HepG2 (cell line): ENCODE data around the gene LAMTOR2. TPM values are rescaled to one million over a fixed set of nuclear protein-coding genes. Genes with fewer than 3 reads are reported as not detected.

Source experiments
- ATAC-seq: fragments of 200-7000 bp; cut with Tn5 transposase; 3 replicates; pipeline ENCODE4 v1.9.1; 2020; ENCODE audit warnings: mild to moderate bottlenecking, moderate library complexity
- BruUV-seq: library from RNA; stranded (reverse); fragments of 400-500 nt; replicated peaks from 2 replicates; lab custom pipeline; 2021; lab: Mats Ljungman, UMichigan
- CTCF ChIA-PET: fragments of 300-600 bp; formaldehyde crosslinking; extraction: SDS; loops from one replicate; lab custom pipeline; 2021; ENCODE audit warnings: low total read pairs, inconsistent platforms, low intra/inter-chr PET ratio; lab: Yijun Ruan, JAX
- POLR2A ChIA-PET: fragments of 350-600 bp; sonication (Branson Sonifier 250); formaldehyde crosslinking; loops from one replicate; lab custom pipeline; 2020; ENCODE audit warnings: antibody characterized with exemption, inconsistent platforms; lab: Yijun Ruan, JAX
- DNase-seq: peaks from one replicate; pipeline ENCODE4 v3.0.0-alpha.2; 2015; ENCODE audit warnings: low spot score
- FAIRE-seq: peaks from 3 replicates; lab custom pipeline; 2011; peaks lifted over from hg19 to GRCh38; lab: Jason Lieb, UNC
- H2AFZ ChIP-seq: one replicate; pipeline ENCODE4 v1.6.1; 2011; ENCODE audit warnings: low read length, inconsistent platforms
- H3K27ac ChIP-seq: fragments of 300-600 bp; 3 replicates; pipeline ENCODE4 v1.8.0; 2011; ENCODE audit warnings: mixed run types, mild to moderate bottlenecking, mixed read lengths, low read length, inconsistent platforms; ENCODE audit not compliant: insufficient read depth; ENCODE audit errors: extremely low read length
- H3K27me3 ChIP-seq, 2 experiments: fragments of 200-600 bp in 1 of 2; 2 replicates in 1 of 2; 3 replicates in 1 of 2; pipeline versions ENCODE4 v1.6.0 to v1.8.0; 2011; ENCODE audit warnings: low read length in 2 of 2, mild to moderate bottlenecking in 2 of 2, moderate library complexity in 2 of 2, inconsistent platforms in 1 of 2; ENCODE audit not compliant: insufficient read depth in 2 of 2, control insufficient read depth in 1 of 2
- H3K36me3 ChIP-seq, 2 experiments: fragments of 200-600 bp in 1 of 2; replicated peaks in 1 of 2; 2 replicates in 1 of 2; 3 replicates in 1 of 2; pipeline versions ENCODE4 v1.5.1 to v1.8.0; 2011; ENCODE audit warnings: low read length in 2 of 2, inconsistent platforms in 1 of 2; ENCODE audit not compliant: insufficient read depth in 2 of 2, control insufficient read depth in 1 of 2
- H3K4me1 ChIP-seq: 2 replicates; pipeline ENCODE4 v1.5.1; 2012; ENCODE audit warnings: low read length, inconsistent platforms; ENCODE audit not compliant: insufficient read depth
- H3K4me2 ChIP-seq: 2 replicates; pipeline ENCODE4 v1.6.0; 2011; ENCODE audit warnings: low read depth, low read length, inconsistent platforms
- H3K4me3 ChIP-seq, 3 experiments: fragments of 200-600 bp in 1 of 3; sonication (generic), shearing (Covaris generic) in 1 of 3; replicated peaks in 1 of 3; 2 replicates each; pipeline ENCODE4 v1.5.1; 2011 to 2016; ENCODE audit warnings: low read length in 3 of 3, inconsistent platforms in 2 of 3, low read depth in 2 of 3, mild to moderate bottlenecking in 2 of 3, control low read depth in 1 of 3, mixed read lengths in 1 of 3; ENCODE audit not compliant: insufficient read depth in 1 of 3
- H3K79me2 ChIP-seq: one replicate; pipeline ENCODE4 v1.6.1; 2011; ENCODE audit warnings: low read length, inconsistent platforms; ENCODE audit not compliant: insufficient read depth
- H3K9ac ChIP-seq: 2 replicates; pipeline ENCODE4 v1.6.0; 2011; ENCODE audit warnings: mild to moderate bottlenecking, low read depth, low read length, inconsistent platforms; ENCODE audit not compliant: insufficient read depth
- H3K9me3 ChIP-seq: 2 replicates; pipeline ENCODE4 v1.5.1; 2012; ENCODE audit warnings: mild to moderate bottlenecking, low read length
- H4K20me1 ChIP-seq: 2 replicates; pipeline ENCODE4 v1.6.0; 2011; ENCODE audit warnings: inconsistent platforms, mild to moderate bottlenecking, low read length, moderate library complexity; ENCODE audit not compliant: insufficient read depth
- CBX1 ChIP-seq: IDR thresholded peaks from one replicate; pipeline ENCODE4 v1.6.1; 2016; ENCODE audit warnings: antibody characterized with exemption, low read depth
- CCDC6 ChIP-seq: sonication (generic); formaldehyde crosslinking; IDR thresholded peaks from 2 replicates; pipeline ENCODE4 v1.8.1; 2022; ENCODE audit warnings: mild to moderate bottlenecking, missing genetic modification reagents, moderate library complexity
- HOMEZ ChIP-seq: IDR thresholded peaks from 2 replicates; pipeline ENCODE4 v1.6.1; 2016; ENCODE audit warnings: low read depth
- MIER2 ChIP-seq: IDR thresholded peaks from 2 replicates; pipeline ENCODE4 v1.6.1; 2016; ENCODE audit warnings: missing biosample characterization, missing genetic modification reagents
- MLX ChIP-seq: IDR thresholded peaks from 2 replicates; pipeline ENCODE4 v1.6.1; 2016
- NR2C2 ChIP-seq: sonication (generic); formaldehyde crosslinking; IDR thresholded peaks from 2 replicates; pipeline ENCODE4 v1.4.0; 2020; ENCODE audit warnings: missing genetic modification reagents, mild to moderate bottlenecking, moderate library complexity, borderline replicate concordance
- RAD21 ChIP-seq: fragments of 450-650 bp; formaldehyde crosslinking; IDR thresholded peaks from 2 replicates; pipeline ENCODE4 v1.5.0; 2020; ENCODE audit warnings: mild to moderate bottlenecking
- ZC3H4 ChIP-seq: sonication (generic); formaldehyde crosslinking; IDR thresholded peaks from 2 replicates; pipeline ENCODE4 v1.4.0; 2020; ENCODE audit warnings: missing genetic modification reagents, borderline replicate concordance
- ZNF142 ChIP-seq: sonication (generic); formaldehyde crosslinking; IDR thresholded peaks from 2 replicates; pipeline ENCODE4 v1.4.0; 2020; ENCODE audit warnings: missing genetic modification reagents
- ZNF329 ChIP-seq: sonication (generic); formaldehyde crosslinking; IDR thresholded peaks from 2 replicates; pipeline ENCODE4 v1.9.0; 2021; ENCODE audit warnings: low read depth, mild to moderate bottlenecking, missing genetic modification reagents
- WGBS: methylation state at CpG from one replicate; pipeline ENCODE4 v1.1.6; 2017; ENCODE audit warnings: low lambda C conversion rate; 5-methylcytosine and 5-hydroxymethylcytosine counted together
- in situ Hi-C: cut with HindIII; loops from 2 replicates; pipeline ENCODE4 v1.10.0; 2017; ENCODE audit warnings: low pct_unique_long_range_greater_than_20kb; ENCODE audit not compliant: extremely low pct_ligation_motif_present
- intact Hi-C: fragments of 100-400 bp; cut with micrococcal nuclease; formaldehyde crosslinking; loops from one replicate; pipeline ENCODE4 v1.10.0; 2022; ENCODE audit not compliant: unreplicated experiment
- polyA plus RNA-seq, 8 experiments: library from polyadenylated mRNA; depleted of rRNA in 3 of 8; stranded (reverse) in 7 of 8; unstranded in 1 of 8; fragments of >200 nt; fragmentation: Illumina TruSeq in 4 of 8; extraction: Trizol in 4 of 8; gene quantifications; 2 replicates each; pipeline versions ENCODE4 v1.2.1 to v1.2.3, GENCODE V29; 2011 to 2016; ENCODE audit warnings: low read depth in 4 of 8, missing spikeins in 1 of 8, mixed read lengths in 1 of 8; ENCODE audit not compliant: insufficient read depth in 1 of 8
- total RNA-seq, 5 experiments: library from RNA; depleted of rRNA; stranded (reverse); fragments of >200 nt; fragmentation: Illumina TruSeq; extraction: Trizol; gene quantifications; 2 replicates each; pipeline ENCODE4 v1.2.3, GENCODE V29; 2016; ENCODE audit warnings: low read depth in 1 of 5

The LAMTOR2 gene
- total and polyA plus RNA-seq, 2 of the 13 experiments (the other 11 are each of a cell fraction or from before 2014, with no cell fraction given) = 36.5 to 66.4 TPM

GRCh38 chr1:156042828-156043227, 11.8 kb upstream of the LAMTOR2 start:
- Histone ChIP-seq H3K27ac (no peak overlapping the region), H3K27me3 (no peaks in the 10 kb centered on the region), H3K36me3 (peaks cover 10 to 37% of the 10 kb centered on the region in 2 experiments; a peak in 4 of 5 replicates), H3K4me2 (no peak overlapping the region), H4K20me1 (no peaks in the 10 kb centered on the region), H3K9me3 (no peaks in the 10 kb centered on the region), H3K79me2 (no peaks in the 10 kb centered on the region), H3K4me3 (no peak overlapping the region), H3K9ac (no peak overlapping the region), H2AFZ (no peak overlapping the region), H3K4me1 (peaks cover 17% of the 10 kb centered on the region)
- in situ Hi-C loops = no loop called here
- intact Hi-C loops = no loop called here
- WGBS = 91% methylated on average over 3 of the region's 3 CpGs
- TF ChIP-seq ZNF142 (CRISPR knock-in tag) (no peak), NR2C2 (CRISPR knock-in tag) (no peak), CCDC6 (CRISPR knock-in tag) (no peak), RAD21 (CRISPR knock-in tag) (no peak), ZC3H4 (CRISPR knock-in tag) (no peak), ZNF329 (CRISPR knock-in tag) (no peak), CBX1 (no peak), MIER2 (no peak), HOMEZ (CRISPR knock-in tag) (no peak), MLX (CRISPR knock-in tag) (no peak)
- POLR2A ChIA-PET = no interaction called here
- no peak for FAIRE-seq
- no peak for DNase-seq
- ATAC-seq = no peak
- BruUV-seq = no TSS peak
- CTCF ChIA-PET = no interaction called here
